CD14-positive monocyte (primary cell): ENCODE measurements around the gene PIGL. TPM values are rescaled to one million over a fixed set of nuclear protein-coding genes. Genes with fewer than 3 reads are reported as not detected.

Experiments used
- DNase-seq, 3 donors: peaks; one replicate each; pipeline ENCODE4 v3.0.0-alpha.2; 2011 to 2022
- H2AFZ ChIP-seq: 2 replicates; pipeline ENCODE4 v1.6.0; 2012; ENCODE audit warnings: mild to moderate bottlenecking, low read depth, low read length, inconsistent platforms; ENCODE audit not compliant: insufficient read depth, poor library complexity, severe bottlenecking
- H3K27ac ChIP-seq, 2 donors: 1 replicate in 1 of 2; 2 replicates in 1 of 2; pipeline ENCODE4 v1.5.1; 2012 to 2013; ENCODE audit warnings: low read length in 2 of 2, control low read depth in 1 of 2, inconsistent platforms in 1 of 2, low read depth in 1 of 2, mild to moderate bottlenecking in 1 of 2
- H3K27me3 ChIP-seq, 2 donors: one replicate each; pipeline versions ENCODE4 v1.6.0 to v1.6.1; 2011 to 2013; ENCODE audit warnings: low read length in 2 of 2; ENCODE audit not compliant: control insufficient read depth in 2 of 2, insufficient read depth in 2 of 2
- H3K36me3 ChIP-seq, 2 donors: replicated peaks in 1 of 2; 1 replicate in 1 of 2; 2 replicates in 1 of 2; pipeline versions ENCODE4 v1.5.1 to v1.6.1; 2012 to 2013; ENCODE audit warnings: low read length in 2 of 2, control low read depth in 1 of 2, inconsistent platforms in 1 of 2, mild to moderate bottlenecking in 1 of 2; ENCODE audit not compliant: insufficient read depth in 2 of 2, control insufficient read depth in 1 of 2
- H3K4me1 ChIP-seq, 2 donors: 1 replicate in 1 of 2; 2 replicates in 1 of 2; pipeline versions ENCODE4 v1.5.1 to v1.6.1; 2012 to 2013; ENCODE audit warnings: low read length in 2 of 2, control low read depth in 1 of 2, inconsistent platforms in 1 of 2, mild to moderate bottlenecking in 1 of 2, moderate library complexity in 1 of 2; ENCODE audit not compliant: insufficient read depth in 2 of 2, control insufficient read depth in 1 of 2
- H3K4me2 ChIP-seq: replicated peaks from 2 replicates; pipeline ENCODE3; 2012; ENCODE audit warnings: low read length, moderate library complexity, mild to moderate bottlenecking; ENCODE audit not compliant: poor library complexity, severe bottlenecking; ENCODE audit errors: extremely low read depth
- H3K4me3 ChIP-seq, 3 experiments: fragments of 200-600 bp in 1 of 3; sonication (generic) in 1 of 3; replicated peaks in 1 of 3; 1 replicate in 2 of 3; 2 replicates in 1 of 3; pipeline ENCODE4 v1.5.1; 2011 to 2013; ENCODE audit warnings: low read length in 3 of 3, mild to moderate bottlenecking in 3 of 3, control low read depth in 2 of 3, low read depth in 2 of 3, inconsistent platforms in 1 of 3, moderate library complexity in 1 of 3
- H3K79me2 ChIP-seq: 2 replicates; pipeline ENCODE4 v1.6.0; 2012; ENCODE audit warnings: mild to moderate bottlenecking, control low read depth, inconsistent platforms, low read length, moderate library complexity; ENCODE audit not compliant: insufficient read depth
- H3K9ac ChIP-seq: 2 replicates; pipeline ENCODE4 v1.6.0; 2017; ENCODE audit warnings: low read length, mild to moderate bottlenecking; ENCODE audit not compliant: insufficient read depth, poor library complexity, severe bottlenecking
- H3K9me3 ChIP-seq, 2 donors: replicated peaks in 1 of 2; 1 replicate in 1 of 2; 2 replicates in 1 of 2; pipeline versions ENCODE4 v1.5.1 to v1.6.1; 2012 to 2013; ENCODE audit warnings: low read length in 2 of 2, control low read depth in 1 of 2; ENCODE audit not compliant: control insufficient read depth in 1 of 2, insufficient read depth in 1 of 2
- H4K20me1 ChIP-seq: 2 replicates; pipeline ENCODE4 v1.6.0; 2012; ENCODE audit warnings: mild to moderate bottlenecking, low read length, control low read depth, moderate library complexity; ENCODE audit not compliant: insufficient read depth
- H3K27ac Mint-ChIP-seq, 7 donors: one replicate each; pipeline ENCODE4 v1.8.0; 2020; ENCODE audit warnings: mild to moderate bottlenecking in 7 of 7, mixed read lengths in 7 of 7, moderate library complexity in 6 of 7, inconsistent platforms in 2 of 7
- H3K27me3 Mint-ChIP-seq, 3 donors: one replicate each; pipeline ENCODE4 v1.8.0; 2021 to 2022; ENCODE audit warnings: low read depth in 3 of 3, mild to moderate bottlenecking in 3 of 3, mixed read lengths in 3 of 3, moderate library complexity in 3 of 3, inconsistent platforms in 1 of 3
- H3K36me3 Mint-ChIP-seq, 2 donors: one replicate each; pipeline ENCODE4 v1.8.0; 2020; ENCODE audit warnings: mixed read lengths in 2 of 2, inconsistent platforms in 1 of 2, mild to moderate bottlenecking in 1 of 2
- H3K4me1 Mint-ChIP-seq: one replicate; pipeline ENCODE4 v1.8.0; 2020; ENCODE audit warnings: mild to moderate bottlenecking, mixed read lengths
- H3K4me3 Mint-ChIP-seq, 2 donors: one replicate each; pipeline ENCODE4 v1.8.0; 2020; ENCODE audit warnings: mild to moderate bottlenecking in 2 of 2, mixed read lengths in 2 of 2, moderate library complexity in 1 of 2
- H3K9me3 Mint-ChIP-seq, 7 donors: one replicate each; pipeline ENCODE4 v1.8.0; 2020 to 2022; ENCODE audit warnings: mixed read lengths in 7 of 7, mild to moderate bottlenecking in 6 of 7, moderate library complexity in 6 of 7, inconsistent platforms in 2 of 7
- WGBS: methylation state at CpG from one replicate; pipeline ENCODE4 v1.1.5; 2013; ENCODE audit warnings: missing lambda C conversion rate; ENCODE audit not compliant: insufficient coverage; 5-methylcytosine and 5-hydroxymethylcytosine counted together
- intact Hi-C, 2 donors: fragments of 100-400 bp; cut with micrococcal nuclease; formaldehyde crosslinking; loops; one replicate each; pipeline versions ENCODE4 v1.15.0 to v1.15.1; 2023
- polyA plus RNA-seq, 3 donors: library from polyadenylated mRNA; depleted of rRNA in 1 of 3; unstranded in 2 of 3; stranded (reverse) in 1 of 3; fragments of 300-500 nt in 2 of 3; fragments of >200 nt in 1 of 3; fragmentation: Illumina TruSeq in 2 of 3; gene quantifications; 1 replicate in 2 of 3; 2 replicates in 1 of 3; pipeline ENCODE4 v1.2.3, GENCODE V29; 2012 to 2021
- TF ChIP-seq, protein P1 (sequence below): fragments of 200-600 bp; IDR thresholded peaks from one replicate; pipeline ENCODE4 v1.8.0; 2022; ENCODE audit warnings: antibody characterized with exemption, mild to moderate bottlenecking

The PIGL gene
- polyA plus RNA-seq, 3 donors, result 3.6 to 44.2 (median 4.0) TPM

DNA sequence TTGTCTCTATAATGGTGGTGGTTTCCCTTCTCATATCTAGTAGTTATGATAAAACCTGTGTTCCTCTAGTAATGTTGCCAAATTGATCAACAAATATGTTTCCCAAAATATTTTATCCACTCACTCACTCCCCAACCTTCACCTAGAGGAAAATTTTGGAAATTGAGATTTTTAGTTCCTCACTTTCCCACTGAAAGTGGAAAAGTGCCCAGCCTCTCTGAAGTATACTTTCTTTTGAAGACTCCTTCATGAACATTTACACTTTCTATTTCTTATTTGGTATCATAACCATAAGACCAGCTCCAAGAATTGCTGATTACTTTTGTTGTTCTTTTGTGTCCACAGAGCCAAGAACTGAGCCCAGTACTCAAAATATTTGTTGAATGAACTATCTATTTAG is 141.4 kb downstream of the PIGL start:
- Mint-ChIP-seq H3K27me3 (peaks cover 32 to 42% (median 41%) of the 10 kb centered on the region in 3 donors), H3K27ac (no peak overlapping the region), H3K36me3 (no peaks in the 10 kb centered on the region), H3K4me1 (peaks cover 6% of the 10 kb centered on the region), H3K9me3 (peaks cover 0 to 3% (median 0%) of the 10 kb centered on the region in 7 donors), H3K4me3 (no peak overlapping the region)
- no peak for DNase-seq
- H3K79me2 ChIP-seq, result no peaks in the 10 kb centered on the region
- no peak overlapping the region for H2AFZ ChIP-seq
- no peaks in the 10 kb centered on the region for H3K9me3 ChIP-seq
- intact Hi-C loops, result loop anchor here in 1 of 2 donors (10.0 kb wide), 1 partner anchor 74 kb away; no protein-coding TSS in a partner anchor
- no peaks in the 10 kb centered on the region for H3K36me3 ChIP-seq
- H3K27me3 ChIP-seq, result peaks cover 4 to 12% of the 10 kb centered on the region in 2 donors
- peaks cover 3 to 4% of the 10 kb centered on the region in 2 donors for H3K4me1 ChIP-seq
- no peak overlapping the region for H3K27ac ChIP-seq
- H3K9ac ChIP-seq, result no peak overlapping the region
- H3K4me2 ChIP-seq, result no peak overlapping the region
- TF ChIP-seq, protein P1, sequence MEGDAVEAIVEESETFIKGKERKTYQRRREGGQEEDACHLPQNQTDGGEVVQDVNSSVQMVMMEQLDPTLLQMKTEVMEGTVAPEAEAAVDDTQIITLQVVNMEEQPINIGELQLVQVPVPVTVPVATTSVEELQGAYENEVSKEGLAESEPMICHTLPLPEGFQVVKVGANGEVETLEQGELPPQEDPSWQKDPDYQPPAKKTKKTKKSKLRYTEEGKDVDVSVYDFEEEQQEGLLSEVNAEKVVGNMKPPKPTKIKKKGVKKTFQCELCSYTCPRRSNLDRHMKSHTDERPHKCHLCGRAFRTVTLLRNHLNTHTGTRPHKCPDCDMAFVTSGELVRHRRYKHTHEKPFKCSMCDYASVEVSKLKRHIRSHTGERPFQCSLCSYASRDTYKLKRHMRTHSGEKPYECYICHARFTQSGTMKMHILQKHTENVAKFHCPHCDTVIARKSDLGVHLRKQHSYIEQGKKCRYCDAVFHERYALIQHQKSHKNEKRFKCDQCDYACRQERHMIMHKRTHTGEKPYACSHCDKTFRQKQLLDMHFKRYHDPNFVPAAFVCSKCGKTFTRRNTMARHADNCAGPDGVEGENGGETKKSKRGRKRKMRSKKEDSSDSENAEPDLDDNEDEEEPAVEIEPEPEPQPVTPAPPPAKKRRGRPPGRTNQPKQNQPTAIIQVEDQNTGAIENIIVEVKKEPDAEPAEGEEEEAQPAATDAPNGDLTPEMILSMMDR, result no peak
- H4K20me1 ChIP-seq, result no peaks in the 10 kb centered on the region
- no peak overlapping the region for H3K4me3 ChIP-seq

- no peak overlapping the region for H2AFZ ChIP-seq
- no peaks in the 10 kb centered on the region for H3K36me3 ChIP-seq
- H4K20me1 ChIP-seq, result no peaks in the 10 kb centered on the region
- no peaks in the 10 kb centered on the region for H3K36me3 Mint-ChIP-seq
- H3K27ac Mint-ChIP-seq, result no peak overlapping the region
- intact Hi-C loops, result no loop called here
- no peaks in the 10 kb centered on the region for H3K79me2 ChIP-seq
- no peak overlapping the region for H3K4me3 Mint-ChIP-seq
- H3K9me3 Mint-ChIP-seq, result peaks cover 0 to 2% (median 0%) of the 10 kb centered on the region in 7 donors
- no peaks in the 10 kb centered on the region for H3K9me3 ChIP-seq
- no peaks in the 10 kb centered on the region for H3K27me3 ChIP-seq
- H3K27ac ChIP-seq, result no peak overlapping the region
- peaks cover 10 to 14% (median 10%) of the 10 kb centered on the region in 3 donors for H3K27me3 Mint-ChIP-seq
- H3K4me3 ChIP-seq, result no peak overlapping the region
- H3K9ac ChIP-seq, result no peak overlapping the region
- TF ChIP-seq, protein P1, result no peak
- DNase-seq, result no peak
- 94% methylated on average over 8 of the region's 8 CpGs for WGBS
- no peaks in the 10 kb centered on the region for H3K4me1 Mint-ChIP-seq
- no peak overlapping the region for H3K4me2 ChIP-seq
- no peaks in the 10 kb centered on the region for H3K4me1 ChIP-seq
Measured at GRCh38 chr17:16361874-16362273, 144.9 kb downstream of the PIGL start.
